Activated CD4-positive, alpha-beta memory T cell treated with anti-CD3 and anti-CD28 coated beads, Interleukin-2, amount 10 ng/mL, durations not matched to agents 7 days and 5 days (primary cell): Measurements from ENCODE around the gene ZNF140. TPM values are rescaled to one million over a fixed set of nuclear protein-coding genes. Genes with fewer than 3 reads are reported as not detected.

ENCODE experiments used
- CTCF ChIA-PET: fragments of 350-600 bp; sonication (Branson Sonifier 250); formaldehyde crosslinking; loops from one replicate; lab custom pipeline; 2021; ENCODE audit warnings: antibody characterized with exemption, inconsistent platforms; lab: Charles Lee
- POLR2A ChIA-PET: fragments of 350-600 bp; sonication (Branson Sonifier 250); formaldehyde crosslinking; loops from one replicate; lab custom pipeline; 2021; ENCODE audit warnings: antibody characterized with exemption; lab: Charles Lee
- DNase-seq: peaks from one replicate; pipeline ENCODE4 v3.0.0-alpha.2; 2020
- H3K27ac Mint-ChIP-seq: one replicate; pipeline ENCODE4 v1.8.0; 2021; ENCODE audit warnings: mild to moderate bottlenecking, mixed read lengths
- H3K27me3 Mint-ChIP-seq: one replicate; pipeline ENCODE4 v1.8.0; 2021; ENCODE audit warnings: mixed read lengths
- H3K36me3 Mint-ChIP-seq: one replicate; pipeline ENCODE4 v1.8.0; 2021; ENCODE audit warnings: low read depth, mixed read lengths
- H3K4me1 Mint-ChIP-seq: one replicate; pipeline ENCODE4 v1.8.0; 2021; ENCODE audit warnings: mixed read lengths
- H3K4me3 Mint-ChIP-seq: one replicate; pipeline ENCODE4 v1.8.0; 2021; ENCODE audit warnings: mild to moderate bottlenecking, mixed read lengths
- H3K9me3 Mint-ChIP-seq: one replicate; pipeline ENCODE4 v1.8.0; 2021; ENCODE audit warnings: mixed read lengths
- total RNA-seq, 2 experiments: library from RNA; stranded (reverse); gene quantifications; one replicate each; pipeline ENCODE4 v1.2.3, GENCODE V29; 2021

The ZNF140 gene
- 10 to 100 TPM; 15.8 to 18.8 TPM for total RNA-seq

GRCh38 chr12:133080368-133081158 is at the start of gene ZNF140:
Gene ZNF140 (plus strand): TSS chr12:133080923. CDS start chr12:133081321, 398 bp downstream.
- Mint-ChIP-seq H3K4me1 (peaks cover 13% of the 10 kb centered on the region), H3K27ac (no peak within 1 kb of the TSS), H3K36me3 (peaks cover 52% of the 10 kb centered on the region), H3K9me3 (peaks cover 40% of the 10 kb centered on the region), H3K4me3 (no peak within 1 kb of the TSS), H3K27me3 (no peaks in the 10 kb centered on the region)
- CTCF ChIA-PET, result interaction anchor here (1.0 to 1.2 kb wide), 5 partner anchors 50 to 172 kb away, joined by 3 to 13 read pairs (median 5); partner anchors contain the start of genes ZNF10, ZNF268 and ZNF891
- DNase-seq, result peak; percentile 94
- POLR2A ChIA-PET, result interaction anchor here (0.6 to 2.1 kb wide), 10 partner anchors 43 to 318 kb away, joined by 3 to 12 read pairs (median 5); partner anchors contain the start of genes ZNF10, ZNF26, ZNF268 and ZNF891

DNA sequence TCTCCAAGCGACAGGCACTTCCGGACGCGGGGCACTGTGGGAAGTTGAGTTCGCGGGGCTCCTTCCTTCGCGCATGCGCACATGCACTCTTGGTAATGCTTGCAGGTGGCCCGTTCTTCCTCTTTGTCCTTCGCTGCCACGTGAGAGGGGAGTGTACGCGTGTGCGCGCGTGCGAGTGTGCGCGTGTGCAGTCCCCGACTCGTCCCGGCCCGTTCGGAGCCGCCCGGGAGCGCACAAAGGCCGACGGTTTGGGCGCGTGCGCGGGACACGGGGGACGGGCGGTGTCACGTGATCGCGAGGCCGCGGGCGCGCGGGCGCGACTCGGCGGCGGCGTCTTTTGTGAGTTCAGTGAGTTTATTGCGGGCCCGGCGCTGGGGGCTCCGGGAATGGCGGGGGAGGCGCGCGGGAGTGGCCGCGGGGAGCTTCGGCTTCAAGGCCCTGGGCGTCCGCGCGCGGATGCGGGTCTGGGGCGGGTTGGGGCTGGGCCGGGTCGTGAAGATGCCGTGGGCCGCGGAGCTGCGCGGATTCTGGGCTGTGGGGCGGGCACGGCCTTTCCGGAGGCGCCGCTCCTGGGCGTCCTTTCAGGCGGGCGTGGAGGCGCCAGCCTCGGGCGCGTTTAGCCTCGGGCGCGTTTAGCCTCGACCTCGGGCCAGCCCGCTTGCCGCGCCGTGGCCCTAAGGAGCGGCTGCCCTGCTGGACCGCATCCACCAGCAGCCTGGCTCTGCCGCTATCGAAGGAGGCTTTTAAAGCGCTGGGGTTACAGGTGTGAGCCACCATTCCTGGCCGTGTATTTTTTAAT is 43.3 kb upstream of the ZNF140 start, which contains the start of gene ZNF84:
Gene ZNF84 (plus strand): TSS at position 303 of the 799 bp plus-strand sequence. CDS start 3,959 bp downstream, outside the sequence.
- CTCF ChIA-PET, result interaction anchor here (1.0 to 2.1 kb wide), 2 partner anchors 133 to 144 kb away, joined by 3 to 8 read pairs; partner anchors contain the start of gene ZNF268
- no peaks in the 10 kb centered on the region for H3K27me3 Mint-ChIP-seq
- peaks cover 58% of the 10 kb centered on the region for H3K36me3 Mint-ChIP-seq
- peak within 1 kb of the TSS; percentile 94 for H3K4me3 Mint-ChIP-seq
- H3K4me1 Mint-ChIP-seq, result peaks cover 14% of the 10 kb centered on the region
- peaks cover 51% of the 10 kb centered on the region for H3K9me3 Mint-ChIP-seq
- peak; percentile 98 for DNase-seq
- POLR2A ChIA-PET, result interaction anchor here (0.6 to 3.1 kb wide), 7 partner anchors 27 to 150 kb away, joined by 3 to 15 read pairs (median 7); partner anchors contain the start of genes CHFR, ZNF10, ZNF26 and ZNF268
- H3K27ac Mint-ChIP-seq, result peak within 1 kb of the TSS; percentile 97

- POLR2A ChIA-PET, result interaction anchor here (0.6 to 3.1 kb wide), 7 partner anchors 28 to 151 kb away, joined by 3 to 15 read pairs (median 7); partner anchors contain the start of genes CHFR, ZNF10, ZNF26 and ZNF268
- H3K4me3 Mint-ChIP-seq, result peak overlapping the region; percentile 94
- peaks cover 56% of the 10 kb centered on the region for H3K9me3 Mint-ChIP-seq
- H3K27me3 Mint-ChIP-seq, result no peaks in the 10 kb centered on the region
- CTCF ChIA-PET, result interaction anchor here (1.0 to 2.1 kb wide), 2 partner anchors 134 to 143 kb away, joined by 3 to 8 read pairs; partner anchors contain the start of gene ZNF268
- peaks cover 14% of the 10 kb centered on the region for H3K4me1 Mint-ChIP-seq
- peaks cover 66% of the 10 kb centered on the region for H3K36me3 Mint-ChIP-seq
- peak overlapping the region; percentile 97 for H3K27ac Mint-ChIP-seq
- DNase-seq, result no peak
Measured at GRCh38 chr12:133038118-133038709, 42.5 kb upstream of the ZNF140 start.

GRCh38 chr12:133046698-133047097 is 34.0 kb upstream of the ZNF140 start:
- POLR2A ChIA-PET, result no interaction called here
- no peak overlapping the region for H3K4me3 Mint-ChIP-seq
- H3K36me3 Mint-ChIP-seq, result peaks cover 93% of the 10 kb centered on the region
- peaks cover 78% of the 10 kb centered on the region for H3K9me3 Mint-ChIP-seq
- CTCF ChIA-PET, result interaction anchor here (0.6 to 1.0 kb wide), 2 partner anchors 135 to 279 kb away, joined by 3 read pairs; partner anchors contain the start of gene ZNF268
- H3K27ac Mint-ChIP-seq, result no peak overlapping the region
- H3K27me3 Mint-ChIP-seq, result no peaks in the 10 kb centered on the region
- no peak for DNase-seq
- H3K4me1 Mint-ChIP-seq, result no peaks in the 10 kb centered on the region

DNA sequence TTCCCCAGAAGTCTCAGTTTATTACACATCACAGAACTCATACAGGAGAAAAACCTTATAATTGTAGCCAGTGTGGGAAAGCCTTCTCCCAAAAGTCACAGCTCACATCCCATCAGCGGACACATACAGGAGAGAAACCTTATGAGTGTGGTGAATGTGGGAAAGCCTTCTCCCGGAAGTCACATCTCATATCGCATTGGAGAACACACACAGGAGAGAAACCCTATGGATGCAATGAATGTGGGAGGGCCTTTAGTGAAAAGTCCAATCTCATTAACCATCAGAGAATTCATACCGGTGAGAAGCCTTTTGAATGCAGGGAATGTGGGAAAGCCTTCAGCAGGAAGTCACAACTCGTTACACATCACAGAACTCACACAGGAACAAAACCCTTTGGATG is 23.3 kb upstream of the ZNF140 start:
- H3K9me3 Mint-ChIP-seq, result peaks cover 60% of the 10 kb centered on the region
- H3K27me3 Mint-ChIP-seq, result no peaks in the 10 kb centered on the region
- H3K4me3 Mint-ChIP-seq, result no peak overlapping the region
- ChIA-PET CTCF (no interaction called here), POLR2A (no interaction called here)
- H3K27ac Mint-ChIP-seq, result no peak overlapping the region
- H3K36me3 Mint-ChIP-seq, result peaks cover 62% of the 10 kb centered on the region
- no peaks in the 10 kb centered on the region for H3K4me1 Mint-ChIP-seq
- DNase-seq, result no peak

- H3K27ac Mint-ChIP-seq, result no peak overlapping the region
- no peaks in the 10 kb centered on the region for H3K4me1 Mint-ChIP-seq
- ChIA-PET CTCF (no interaction called here), POLR2A (interaction anchor here (0.8 kb wide), 1 partner anchor 11 kb away, joined by 3 read pairs; no protein-coding TSS in a partner anchor)
- H3K36me3 Mint-ChIP-seq, result peaks cover 60% of the 10 kb centered on the region
- peaks cover 63% of the 10 kb centered on the region for H3K9me3 Mint-ChIP-seq
- no peaks in the 10 kb centered on the region for H3K27me3 Mint-ChIP-seq
- H3K4me3 Mint-ChIP-seq, result no peak overlapping the region
- DNase-seq, result no peak
Measured at GRCh38 chr12:133058203-133059113, 22.3 kb upstream of the ZNF140 start.

- Mint-ChIP-seq H3K4me1 (no peaks in the 10 kb centered on the region), H3K9me3 (peaks cover 75% of the 10 kb centered on the region), H3K27me3 (no peaks in the 10 kb centered on the region), H3K4me3 (no peak overlapping the region), H3K36me3 (peaks cover 46% of the 10 kb centered on the region), H3K27ac (no peak overlapping the region)
- CTCF ChIA-PET, result no interaction called here
- POLR2A ChIA-PET, result no interaction called here
- DNase-seq, result no peak
Measured at GRCh38 chr12:133061954-133062353, 18.8 kb upstream of the ZNF140 start.

DNA sequence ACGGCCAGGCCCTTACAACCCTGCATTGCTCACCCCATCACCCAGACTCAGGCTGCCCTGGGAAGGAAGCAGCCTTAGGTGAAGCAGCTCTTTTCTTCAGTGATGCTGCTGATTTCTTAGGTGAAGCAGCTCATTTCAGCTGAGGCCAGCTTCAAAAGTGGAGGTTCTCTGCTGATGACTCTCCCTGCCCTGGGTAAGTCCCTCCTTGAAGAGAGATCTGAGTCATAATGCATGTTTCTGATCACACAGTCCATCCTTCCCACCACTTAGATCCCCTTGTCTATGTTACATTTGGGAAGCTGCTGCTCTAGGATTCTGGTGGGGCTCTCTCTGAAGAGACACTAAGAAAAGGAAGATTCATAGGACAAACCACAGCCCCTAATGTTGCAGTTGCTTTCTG is 17.2 kb upstream of the ZNF140 start:
- POLR2A ChIA-PET, result no interaction called here
- no peaks in the 10 kb centered on the region for H3K4me1 Mint-ChIP-seq
- no peak overlapping the region for H3K27ac Mint-ChIP-seq
- H3K4me3 Mint-ChIP-seq, result no peak overlapping the region
- no peak for DNase-seq
- H3K27me3 Mint-ChIP-seq, result no peaks in the 10 kb centered on the region
- CTCF ChIA-PET, result interaction anchor here (1.0 kb wide), 1 partner anchor 18 kb away, joined by 3 read pairs; no protein-coding TSS in a partner anchor
- peaks cover 68% of the 10 kb centered on the region for H3K9me3 Mint-ChIP-seq
- peaks cover 30% of the 10 kb centered on the region for H3K36me3 Mint-ChIP-seq

DNA sequence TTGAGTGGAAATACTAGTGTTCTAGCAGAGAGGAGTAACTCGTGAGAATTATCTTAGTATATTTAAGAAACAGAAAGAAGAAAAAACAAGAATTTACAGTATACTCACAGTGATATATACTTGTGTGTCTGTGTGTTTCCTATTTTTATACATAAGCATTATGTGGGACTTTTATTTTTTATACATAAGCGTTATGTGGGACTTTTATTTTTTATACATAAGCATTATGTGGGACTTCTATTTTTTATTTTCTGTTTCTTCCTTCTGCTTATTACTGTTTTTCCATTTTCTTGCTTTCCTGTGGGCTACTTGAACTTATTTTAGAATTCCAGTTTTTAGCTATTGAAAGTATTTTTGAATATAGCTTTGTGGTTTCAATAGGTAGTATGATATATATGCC is 6.9 kb upstream of the ZNF140 start:
- H3K27me3 Mint-ChIP-seq, result no peaks in the 10 kb centered on the region
- H3K4me1 Mint-ChIP-seq, result peaks cover 3% of the 10 kb centered on the region
- no peak for DNase-seq
- peaks cover 6% of the 10 kb centered on the region for H3K36me3 Mint-ChIP-seq
- ChIA-PET CTCF (no interaction called here), POLR2A (no interaction called here)
- peaks cover 45% of the 10 kb centered on the region for H3K9me3 Mint-ChIP-seq
- no peak overlapping the region for H3K4me3 Mint-ChIP-seq
- H3K27ac Mint-ChIP-seq, result no peak overlapping the region

GRCh38 chr12:133080026-133080367 is 726 bp upstream of the ZNF140 start:
- Mint-ChIP-seq H3K27me3 (no peaks in the 10 kb centered on the region), H3K4me3 (no peak overlapping the region), H3K9me3 (peaks cover 43% of the 10 kb centered on the region), H3K36me3 (peaks cover 46% of the 10 kb centered on the region), H3K27ac (no peak overlapping the region), H3K4me1 (peaks cover 13% of the 10 kb centered on the region)
- ChIA-PET POLR2A (interaction anchor here (0.6 to 2.1 kb wide), 9 partner anchors 42 to 318 kb away, joined by 3 to 12 read pairs (median 3); partner anchors contain the start of genes ZNF10, ZNF26, ZNF268 and ZNF891), CTCF (interaction anchor here (1.0 to 1.1 kb wide), 3 partner anchors 50 to 101 kb away, joined by 4 to 13 read pairs (median 6); partner anchors contain the start of genes ZNF10, ZNF268 and ZNF891)
- DNase-seq, result peak; percentile 97

DNA sequence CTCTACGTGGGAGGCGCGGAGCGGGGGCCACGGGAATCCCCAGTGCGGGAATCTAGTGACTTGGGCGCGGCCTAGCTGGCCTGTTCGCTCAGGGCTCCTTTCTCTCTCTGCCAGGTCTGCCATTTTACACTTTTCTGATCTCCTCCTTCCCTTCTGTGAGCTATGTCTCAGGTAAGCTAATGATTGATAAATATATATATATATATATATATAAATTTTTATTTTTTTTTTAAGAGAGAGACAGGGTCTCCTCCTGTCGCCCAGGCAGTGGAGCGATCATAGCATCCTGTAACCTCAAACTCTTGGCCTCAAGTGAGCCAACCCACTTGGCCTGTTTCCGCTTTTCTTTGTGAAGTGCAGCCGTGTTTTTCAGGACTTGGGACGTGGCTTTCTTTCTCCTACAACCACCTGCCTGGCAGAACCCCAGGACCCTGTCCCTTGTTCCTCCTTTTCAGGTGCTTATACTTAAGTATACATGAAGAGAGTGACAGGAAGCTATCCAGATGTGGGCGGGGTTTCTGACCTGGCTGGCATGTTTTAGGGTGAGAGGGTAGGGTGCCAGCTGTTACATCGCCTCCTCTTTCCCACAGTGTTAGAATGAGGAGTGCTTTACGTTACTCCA is 547 bp downstream of the ZNF140 start:
- H3K27me3 Mint-ChIP-seq, result no peaks in the 10 kb centered on the region
- H3K27ac Mint-ChIP-seq, result no peak overlapping the region
- peaks cover 58% of the 10 kb centered on the region for H3K36me3 Mint-ChIP-seq
- H3K4me3 Mint-ChIP-seq, result no peak overlapping the region
- ChIA-PET POLR2A (interaction anchor here (1.0 to 2.1 kb wide), 4 partner anchors 49 to 100 kb away, joined by 3 to 12 read pairs (median 10); partner anchors contain the start of genes ZNF10, ZNF26, ZNF268 and ZNF891), CTCF (interaction anchor here (0.7 to 1.2 kb wide), 4 partner anchors 18 to 172 kb away, joined by 3 to 5 read pairs (median 4); partner anchors contain the start of genes ZNF10, ZNF268 and ZNF891)
- peaks cover 13% of the 10 kb centered on the region for H3K4me1 Mint-ChIP-seq
- peak; percentile 17 for DNase-seq
- peaks cover 44% of the 10 kb centered on the region for H3K9me3 Mint-ChIP-seq
